NCI-H2029 (cell line): ENCODE results near the gene FABP3.

ENCODE experiments used
- DNase-seq: peaks from one replicate; lab custom pipeline; 2025; lab: John Stamatoyannopoulos, UW

The FABP3 gene

GRCh38 chr1:31371121-31371959 is 1.5 kb downstream of the FABP3 start:
- DNase-seq, result no peak

GRCh38 chr1:31370565-31370964 is 2.3 kb downstream of the FABP3 start:
- no peak for DNase-seq

- no peak for DNase-seq
These were observed 2.9 kb downstream of the FABP3 start for GRCh38 chr1:31370021-31370420.

- DNase-seq, result peak; percentile 85
These were observed 4.2 kb downstream of the FABP3 start for GRCh38 chr1:31368611-31369107.

GRCh38 chr1:31366796-31367195 is 6.1 kb downstream of the FABP3 start:
- peak; percentile 40 for DNase-seq

- no peak for DNase-seq
These were observed 8.2 kb downstream of the FABP3 start for GRCh38 chr1:31364561-31365250.

- no peak for DNase-seq
These were observed 10.8 kb downstream of the FABP3 start for GRCh38 chr1:31362032-31362431.

- no peak for DNase-seq
These were observed 11.3 kb downstream of the FABP3 start for GRCh38 chr1:31361607-31362006.

GRCh38 chr1:31356427-31356826 is 16.4 kb downstream of the FABP3 start:
- DNase-seq, result no peak

- no peak for DNase-seq
These were observed 18.6 kb downstream of the FABP3 start for GRCh38 chr1:31354283-31354682.

GRCh38 chr1:31348449-31348848 is 24.4 kb downstream of the FABP3 start:
- no peak for DNase-seq

GRCh38 chr1:31346785-31347184 is 26.1 kb downstream of the FABP3 start:
- no peak for DNase-seq

- DNase-seq, result no peak
These were observed 27.2 kb downstream of the FABP3 start for GRCh38 chr1:31345635-31346034.

- no peak for DNase-seq
These were observed 28.4 kb downstream of the FABP3 start for GRCh38 chr1:31344503-31344902.

- DNase-seq, result no peak
These were observed 36.0 kb downstream of the FABP3 start for GRCh38 chr1:31336687-31337467.

- DNase-seq, result no peak
These were observed 37.9 kb downstream of the FABP3 start for GRCh38 chr1:31335007-31335406.

- DNase-seq, result no peak
These were observed 45.5 kb downstream of the FABP3 start for GRCh38 chr1:31327381-31327780.

- DNase-seq, result no peak
These were observed 46.4 kb downstream of the FABP3 start for GRCh38 chr1:31326461-31326860.

GRCh38 chr1:31324992-31325391 is 47.9 kb downstream of the FABP3 start:
- DNase-seq, result no peak

GRCh38 chr1:31324093-31324492 is 48.8 kb downstream of the FABP3 start:
- no peak for DNase-seq

- DNase-seq, result no peak
These were observed 54.7 kb downstream of the FABP3 start for GRCh38 chr1:31318146-31318545.

GRCh38 chr1:31315902-31316301 is 57.0 kb downstream of the FABP3 start:
- no peak for DNase-seq
